Measurements from ENCODE around the gene CRNKL1. TPM values are rescaled to one million over a fixed set of nuclear protein-coding genes. Genes with fewer than 3 reads are reported as not detected.
"Not testable (repeated sequence)": the region's sequence is repeated elsewhere in the genome, so short reads cannot be mapped to it uniquely, and the experiment has no call there.

The CRNKL1 gene
- total RNA-seq, 2 experiments from 2014 or later, result 17.8 to 25.0 TPM

GRCh38 chr20:20014659-20015058 is 37.6 kb downstream of the CRNKL1 start:
- CTCF ChIA-PET, result interaction anchor here (0.8 kb wide), 1 partner anchor 37 kb away, joined by 3 read pairs; no protein-coding TSS in a partner anchor
- no peaks in the 10 kb centered on the region for H3K9me3 Mint-ChIP-seq (ENCODE audit: low read depth)
- H3K4me3 Mint-ChIP-seq, result no peak overlapping the region
- peaks cover 14% of the 10 kb centered on the region for H3K27me3 Mint-ChIP-seq
- peaks cover 30% of the 10 kb centered on the region for H3K4me1 Mint-ChIP-seq
- ATAC-seq (no peak), DNase-seq (no peak)
- H3K27ac Mint-ChIP-seq, result no peak overlapping the region
- H3K36me3 Mint-ChIP-seq, result peaks cover 3% of the 10 kb centered on the region

GRCh38 chr20:20012541-20012940 is 39.7 kb downstream of the CRNKL1 start:
- Mint-ChIP-seq H3K4me3 (no peak overlapping the region), H3K36me3 (no peaks in the 10 kb centered on the region), H3K27ac (no peak overlapping the region), H3K27me3 (peaks cover 26% of the 10 kb centered on the region), H3K9me3 (ENCODE audit: low read depth) (no peaks in the 10 kb centered on the region), H3K4me1 (peaks cover 12% of the 10 kb centered on the region)
- ATAC-seq (no peak), DNase-seq (no peak)
- CTCF ChIA-PET, result no interaction called here

GRCh38 chr20:20010639-20011500 is 41.4 kb downstream of the CRNKL1 start:
- no peak overlapping the region for H3K27ac Mint-ChIP-seq
- H3K4me1 Mint-ChIP-seq, result peaks cover 6% of the 10 kb centered on the region
- DNase-seq (no peak), ATAC-seq (no peak)
- H3K36me3 Mint-ChIP-seq, result no peaks in the 10 kb centered on the region
- no peak overlapping the region for H3K4me3 Mint-ChIP-seq
- CTCF ChIA-PET, result no interaction called here
- peaks cover 28% of the 10 kb centered on the region for H3K27me3 Mint-ChIP-seq
- H3K9me3 Mint-ChIP-seq (ENCODE audit: low read depth), result no peaks in the 10 kb centered on the region

- Mint-ChIP-seq H3K4me1 (peaks cover 3% of the 10 kb centered on the region), H3K36me3 (no peaks in the 10 kb centered on the region), H3K27ac (no peak overlapping the region), H3K9me3 (ENCODE audit: low read depth) (no peaks in the 10 kb centered on the region), H3K27me3 (peaks cover 35% of the 10 kb centered on the region), H3K4me3 (no peak overlapping the region)
- DNase-seq (no peak), ATAC-seq (no peak)
- CTCF ChIA-PET, result interaction anchor here (1.2 kb wide), 1 partner anchor 42 kb away, joined by 4 read pairs; the partner anchor contains the start of genes CFAP61 and CRNKL1
Observed at GRCh38 chr20:20009784-20010253, 42.4 kb downstream of the CRNKL1 start.

GRCh38 chr20:20005342-20005741 is 46.9 kb downstream of the CRNKL1 start:
- Mint-ChIP-seq H3K36me3 (no peaks in the 10 kb centered on the region), H3K27me3 (peaks cover 62% of the 10 kb centered on the region), H3K27ac (no peak overlapping the region), H3K4me1 (peaks cover 9% of the 10 kb centered on the region), H3K4me3 (no peak overlapping the region), H3K9me3 (ENCODE audit: low read depth) (no peaks in the 10 kb centered on the region)
- CTCF ChIA-PET, result no interaction called here
- ATAC-seq (no peak), DNase-seq (no peak)

GRCh38 chr20:20003955-20004322 is 48.3 kb downstream of the CRNKL1 start:
- DNase-seq; H3K27ac Mint-ChIP-seq; ATAC-seq; CTCF ChIA-PET; H3K4me1 Mint-ChIP-seq; H3K9me3 Mint-ChIP-seq (ENCODE audit: low read depth); H3K4me3 Mint-ChIP-seq; H3K36me3 Mint-ChIP-seq: not testable (repeated sequence)
- H3K27me3 Mint-ChIP-seq, result peaks cover 60% of the 10 kb centered on the region

GRCh38 chr20:20003031-20003954 is 49.0 kb downstream of the CRNKL1 start:
- CTCF ChIA-PET, result interaction anchor here (1.0 kb wide), 1 partner anchor 13 kb away, joined by 6 read pairs; the partner anchor contains the start of gene NAA20
- Mint-ChIP-seq H3K4me3 (peak overlapping the region; percentile 3), H3K27me3 (peaks cover 62% of the 10 kb centered on the region), H3K27ac (no peak overlapping the region), H3K36me3 (no peaks in the 10 kb centered on the region), H3K9me3 (ENCODE audit: low read depth) (no peaks in the 10 kb centered on the region), H3K4me1 (peaks cover 9% of the 10 kb centered on the region)
- DNase-seq (no peak), ATAC-seq (no peak)

- Mint-ChIP-seq H3K9me3 (ENCODE audit: low read depth) (no peaks in the 10 kb centered on the region), H3K4me1 (peaks cover 9% of the 10 kb centered on the region), H3K27me3 (peaks cover 55% of the 10 kb centered on the region), H3K27ac (no peak overlapping the region), H3K36me3 (no peaks in the 10 kb centered on the region), H3K4me3 (no peak overlapping the region)
- DNase-seq, result no peak
- CTCF ChIA-PET, result interaction anchor here (1.0 kb wide), 1 partner anchor 14 kb away, joined by 6 read pairs; the partner anchor contains the start of gene NAA20
- no peak for ATAC-seq
Observed at GRCh38 chr20:20002101-20002998, 49.9 kb downstream of the CRNKL1 start.

GRCh38 chr20:20000211-20000968 is 51.9 kb downstream of the CRNKL1 start:
- H3K9me3 Mint-ChIP-seq (ENCODE audit: low read depth), result no peaks in the 10 kb centered on the region
- no peak overlapping the region for H3K4me3 Mint-ChIP-seq
- H3K4me1 Mint-ChIP-seq, result peaks cover 9% of the 10 kb centered on the region
- DNase-seq, result no peak
- CTCF ChIA-PET, result no interaction called here
- peaks cover 53% of the 10 kb centered on the region for H3K27me3 Mint-ChIP-seq
- H3K36me3 Mint-ChIP-seq, result no peaks in the 10 kb centered on the region
- no peak overlapping the region for H3K27ac Mint-ChIP-seq
- no peak for ATAC-seq

GRCh38 chr20:19998990-19999705 is 53.1 kb downstream of the CRNKL1 start:
- H3K4me3 Mint-ChIP-seq, result no peak overlapping the region
- CTCF ChIA-PET, result no interaction called here
- peaks cover 9% of the 10 kb centered on the region for H3K4me1 Mint-ChIP-seq
- no peak for DNase-seq
- H3K27ac Mint-ChIP-seq, result no peak overlapping the region
- no peaks in the 10 kb centered on the region for H3K36me3 Mint-ChIP-seq
- H3K9me3 Mint-ChIP-seq (ENCODE audit: low read depth), result no peaks in the 10 kb centered on the region
- peaks cover 47% of the 10 kb centered on the region for H3K27me3 Mint-ChIP-seq
- no peak for ATAC-seq

- ATAC-seq, result no peak
- Mint-ChIP-seq H3K27me3 (peaks cover 26% of the 10 kb centered on the region), H3K4me3 (no peak overlapping the region), H3K9me3 (ENCODE audit: low read depth) (no peaks in the 10 kb centered on the region), H3K27ac (no peak overlapping the region), H3K36me3 (no peaks in the 10 kb centered on the region), H3K4me1 (no peaks in the 10 kb centered on the region)
- CTCF ChIA-PET, result interaction anchor here (0.6 to 1.3 kb wide), 3 partner anchors 9 to 214 kb away, joined by 3 read pairs; no protein-coding TSS in a partner anchor
- DNase-seq, result no peak
Observed at GRCh38 chr20:19996917-19997316, 55.3 kb downstream of the CRNKL1 start.

Data from activated CD8-positive, alpha-beta memory T cell treated with anti-CD3 and anti-CD28 coated beads, Interleukin-2, amount 10 ng/mL, durations not matched to agents 7 days and 5 days (primary cell).